NCI-H526 (cell line): ENCODE results near the gene OR14J1.
"Not testable (repeated sequence)": the region's sequence is repeated elsewhere in the genome, so short reads cannot be mapped to it uniquely, and the experiment has no call there.

Experiments
- DNase-seq, 2 experiments: peaks; one replicate each; lab custom pipeline; 2025; lab: John Stamatoyannopoulos, UW

OR14J1 gene, protein sequence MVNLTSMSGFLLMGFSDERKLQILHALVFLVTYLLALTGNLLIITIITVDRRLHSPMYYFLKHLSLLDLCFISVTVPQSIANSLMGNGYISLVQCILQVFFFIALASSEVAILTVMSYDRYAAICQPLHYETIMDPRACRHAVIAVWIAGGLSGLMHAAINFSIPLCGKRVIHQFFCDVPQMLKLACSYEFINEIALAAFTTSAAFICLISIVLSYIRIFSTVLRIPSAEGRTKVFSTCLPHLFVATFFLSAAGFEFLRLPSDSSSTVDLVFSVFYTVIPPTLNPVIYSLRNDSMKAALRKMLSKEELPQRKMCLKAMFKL

DNA sequence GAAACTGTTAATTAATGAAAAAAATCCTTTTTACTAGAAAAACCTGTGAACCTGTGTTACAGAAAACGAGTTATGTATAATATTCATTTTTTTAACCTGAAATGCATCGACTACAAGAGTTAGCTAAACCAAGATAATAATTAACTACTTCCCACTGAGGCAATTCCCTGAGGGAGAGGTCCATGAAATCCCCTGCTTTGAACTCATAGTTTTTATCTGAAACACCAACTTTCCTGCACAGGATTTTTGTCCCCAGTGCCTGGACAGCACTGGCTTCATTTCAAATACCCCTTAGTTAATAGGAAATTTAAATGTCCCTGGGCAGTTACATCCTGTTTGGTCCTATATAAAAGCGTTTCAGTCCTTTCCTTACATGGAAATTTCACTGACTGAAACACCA, at the start of gene OR14J1:
Gene OR14J1 (plus strand): TSS at position 386 of the 400 bp plus-strand sequence. CDS start 4,989 bp downstream, outside the sequence.
- no peak for DNase-seq

DNA sequence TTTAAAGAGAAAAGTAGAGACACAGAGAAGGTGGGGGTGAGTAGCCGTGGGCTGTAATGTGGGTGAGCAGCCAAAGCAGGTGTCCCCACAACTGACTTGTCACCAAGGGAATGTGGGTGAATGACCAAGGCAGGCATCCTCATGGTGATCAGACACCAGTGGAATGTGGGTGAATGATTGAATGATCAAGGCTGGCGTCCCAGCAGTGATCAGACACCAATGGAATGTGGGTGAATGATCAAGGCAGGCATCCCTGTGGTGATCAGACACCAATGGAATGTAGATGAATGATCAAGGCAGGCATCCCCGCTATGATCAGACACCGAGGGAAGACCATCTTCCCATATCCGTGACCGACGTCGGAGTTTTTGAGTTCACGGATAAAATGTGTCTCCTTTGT, 49.8 kb upstream of the OR14J1 start:
- DNase-seq: no peak

DNA sequence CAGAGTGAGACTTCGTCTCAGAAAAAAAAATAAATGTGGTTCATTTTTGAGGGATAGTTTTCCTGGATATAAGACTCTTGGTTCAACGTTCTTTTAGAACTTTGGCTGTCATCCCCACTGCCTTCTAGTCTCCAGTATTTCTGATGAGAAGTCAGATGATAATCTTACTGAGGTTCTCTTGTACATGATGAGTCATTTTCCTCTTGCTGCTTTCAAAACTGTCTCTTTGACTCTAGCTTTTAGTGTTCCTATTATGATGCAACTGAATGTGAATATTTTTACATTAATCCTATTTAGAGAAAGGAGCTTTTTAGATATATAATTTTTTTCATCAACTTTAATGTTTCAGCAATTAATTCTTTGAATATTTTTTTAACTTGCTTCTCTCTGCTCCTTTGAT, 46.0 kb upstream of the OR14J1 start:
- no peak for DNase-seq

DNA sequence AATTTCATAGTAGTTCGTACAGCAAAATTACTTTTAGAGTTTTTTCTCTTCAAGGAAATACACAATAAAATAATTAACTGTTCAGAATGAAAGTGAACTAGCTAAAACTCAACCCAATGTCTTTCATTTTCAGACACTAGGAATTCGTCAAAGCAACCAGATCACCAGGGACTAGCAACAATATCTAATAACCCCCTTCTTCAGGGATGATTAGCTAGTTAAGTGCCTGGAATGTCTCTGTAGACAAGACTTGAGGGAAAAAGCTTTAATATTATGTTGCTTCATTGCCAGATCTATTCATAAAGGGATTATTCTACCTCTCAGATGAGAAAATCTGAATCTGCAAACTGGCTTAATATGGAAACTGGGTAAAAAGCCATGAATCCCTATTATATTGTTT, 41.8 kb upstream of the OR14J1 start:
- no peak for DNase-seq

GRCh38 chr6:29263001-29263400, 38.5 kb upstream of the OR14J1 start:
- DNase-seq: no peak

- DNase-seq: no peak
Observed at GRCh38 chr6:29294499-29294914, 7.0 kb upstream of the OR14J1 start.

GRCh38 chr6:29295181-29295585, 6.3 kb upstream of the OR14J1 start:
- DNase-seq: no peak

GRCh38 chr6:29295623-29296022, 5.9 kb upstream of the OR14J1 start:
- no peak for DNase-seq

DNA sequence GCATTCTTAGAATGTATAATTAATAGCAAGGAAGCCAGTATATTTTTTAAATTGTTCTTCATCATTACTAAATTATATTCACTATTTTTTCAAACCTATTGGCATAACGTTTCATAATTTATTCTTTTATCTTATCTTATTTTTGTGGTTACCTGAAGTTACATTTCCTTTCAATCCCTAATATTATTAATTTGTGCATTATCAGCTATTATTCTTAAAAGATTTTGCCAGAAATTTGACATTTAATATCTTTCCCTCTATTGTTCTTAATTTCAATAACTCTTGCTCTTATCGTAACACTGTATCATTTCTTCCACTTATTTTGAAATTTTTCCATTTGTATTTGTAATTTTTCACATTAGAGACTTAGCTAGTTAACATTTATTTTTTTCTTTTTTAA, 18.4 kb downstream of the OR14J1 start:
- no peak for DNase-seq

DNA sequence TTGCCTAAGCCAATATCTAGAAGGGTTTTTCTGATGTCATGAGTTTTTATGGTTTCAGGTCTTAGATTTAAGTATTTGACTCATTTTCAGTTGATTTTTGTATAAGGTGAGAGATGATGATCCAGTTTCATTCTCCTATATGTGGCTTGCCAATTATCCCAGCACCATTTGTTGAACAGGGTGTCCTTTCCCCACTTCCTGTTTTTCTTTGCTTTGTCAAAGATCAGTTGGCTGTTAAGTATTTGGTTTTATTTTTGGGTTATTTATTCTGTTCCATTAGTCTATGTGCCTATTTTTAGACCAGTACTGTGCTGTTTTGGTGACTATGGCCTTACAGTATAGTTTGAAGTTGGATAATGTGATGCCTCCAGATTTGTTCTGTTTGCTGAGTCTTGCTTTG, 21.8 kb downstream of the OR14J1 start:
- not testable (repeated sequence) for DNase-seq

GRCh38 chr6:29325777-29326176, 24.3 kb downstream of the OR14J1 start:
- no peak for DNase-seq

DNA sequence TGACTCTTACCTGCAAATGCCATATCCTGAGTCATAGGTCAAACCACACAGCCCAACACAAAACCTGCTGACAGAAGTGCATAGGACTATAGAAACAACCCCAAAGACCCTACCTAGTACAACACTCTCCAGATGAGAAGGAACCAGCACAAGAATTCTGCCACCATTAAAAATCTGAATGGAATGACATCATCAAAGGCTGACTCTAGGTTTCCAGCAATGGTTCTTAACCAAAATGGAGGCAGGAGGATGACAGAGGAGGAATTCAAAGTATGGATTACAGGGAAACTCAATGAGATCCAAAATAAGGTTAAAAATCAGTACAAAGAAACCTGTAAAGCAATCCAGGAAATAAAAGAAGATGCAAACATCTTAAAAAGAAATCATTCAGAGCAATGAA, 31.2 kb downstream of the OR14J1 start:
- DNase-seq: no peak

DNA sequence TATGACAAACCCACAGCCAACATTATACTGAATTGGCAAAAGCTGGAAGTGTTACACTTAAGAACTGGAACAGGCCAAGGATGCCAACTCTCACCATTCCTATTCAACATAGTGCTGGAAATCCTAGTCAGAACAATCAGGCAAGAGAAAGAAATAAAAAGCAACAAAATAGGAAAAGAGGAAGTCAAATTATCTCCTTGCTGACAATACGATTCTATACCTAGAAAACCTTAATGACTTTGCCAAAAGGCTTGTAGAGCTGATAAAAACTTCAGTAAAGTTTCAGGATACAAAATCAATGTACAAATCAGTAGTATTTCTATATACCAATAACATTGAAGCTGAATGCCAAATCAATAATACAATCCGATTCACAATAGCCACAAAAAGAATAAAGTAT, 34.8 kb downstream of the OR14J1 start:
- DNase-seq: no peak

- DNase-seq: no peak
Observed at GRCh38 chr6:29345380-29345779, 43.9 kb downstream of the OR14J1 start.

GRCh38 chr6:29349348-29349747, 47.8 kb downstream of the OR14J1 start:
- not testable (repeated sequence) for DNase-seq

- DNase-seq: no peak
Observed at GRCh38 chr6:29354980-29355379, 53.5 kb downstream of the OR14J1 start.

GRCh38 chr6:29355603-29356002, 54.1 kb downstream of the OR14J1 start:
- DNase-seq: no peak
